ENCODE results near the gene SIK3.
"Not testable (repeated sequence)": the region's sequence is repeated elsewhere in the genome, so short reads cannot be mapped to it uniquely, and the experiment has no call there.

SIK3 gene

GRCh38 chr11:117042689-117043088, 55.5 kb downstream of the SIK3 start:
- DNase-seq, result no peak

GRCh38 chr11:117039900-117040299, 58.3 kb downstream of the SIK3 start:
- peak; percentile 36 for DNase-seq

GRCh38 chr11:117039270-117039669, 59.0 kb downstream of the SIK3 start:
- DNase-seq, result no peak

GRCh38 chr11:117037975-117038350, 60.3 kb downstream of the SIK3 start:
- peak; percentile 44 for DNase-seq

GRCh38 chr11:117037279-117037974, 60.8 kb downstream of the SIK3 start:
- DNase-seq, result peak; percentile 65

GRCh38 chr11:117034901-117035300, 63.3 kb downstream of the SIK3 start:
- no peak for DNase-seq

- DNase-seq, result no peak
Measured at GRCh38 chr11:117026593-117027330, 71.5 kb downstream of the SIK3 start.

GRCh38 chr11:117023707-117024106, 74.5 kb downstream of the SIK3 start:
- not testable (repeated sequence) for DNase-seq

GRCh38 chr11:117023178-117023577, 75.0 kb downstream of the SIK3 start:
- no peak for DNase-seq

- DNase-seq, result no peak
Measured at GRCh38 chr11:117022526-117022925, 75.7 kb downstream of the SIK3 start.

- DNase-seq, result peak; percentile 27
Measured at GRCh38 chr11:117020869-117021564, 77.2 kb downstream of the SIK3 start.

GRCh38 chr11:117020287-117020686, 77.9 kb downstream of the SIK3 start:
- peak; percentile 64 for DNase-seq

- DNase-seq, result peak; percentile 64
Measured at GRCh38 chr11:117019871-117020270, 78.4 kb downstream of the SIK3 start.

GRCh38 chr11:117017456-117017855, 80.8 kb downstream of the SIK3 start:
- no peak for DNase-seq

GRCh38 chr11:117016747-117017146, 81.5 kb downstream of the SIK3 start:
- DNase-seq, result no peak

GRCh38 chr11:117016246-117016645, 82.0 kb downstream of the SIK3 start:
- DNase-seq, result no peak

- DNase-seq, result no peak
Measured at GRCh38 chr11:117011541-117011898, 86.7 kb downstream of the SIK3 start.

- no peak for DNase-seq
Measured at GRCh38 chr11:117010808-117011540, 87.3 kb downstream of the SIK3 start.

GRCh38 chr11:117009905-117010605, 88.2 kb downstream of the SIK3 start:
- DNase-seq, result no peak

- DNase-seq, result no peak
Measured at GRCh38 chr11:117005758-117006157, 92.5 kb downstream of the SIK3 start.

- peak; percentile 96 for DNase-seq
Measured at GRCh38 chr11:117002639-117003299, 95.5 kb downstream of the SIK3 start.
